GM23338 (cell line): ENCODE results near the gene PNLIPRP3. TPM values are rescaled to one million over a fixed set of nuclear protein-coding genes. Genes with fewer than 3 reads are reported as not detected.

ENCODE experiments used
- ATAC-seq: fragments of 200-7000 bp; cut with Tn5 transposase; 3 replicates; pipeline ENCODE4 v1.9.1; 2020
- DNase-seq: peaks from one replicate; pipeline ENCODE4 v3.0.0-alpha.2; 2015; ENCODE audit warnings: low spot score
- H2AFZ ChIP-seq: fragments of 200-600 bp; sonication (generic); 2 replicates; pipeline ENCODE4 v1.8.0; 2016; ENCODE audit warnings: antibody characterized with exemption, mild to moderate bottlenecking, moderate library complexity
- H3F3A ChIP-seq: fragments of 200-600 bp; sonication (generic); replicated peaks from 2 replicates; pipeline ENCODE4 v1.8.0; 2017; ENCODE audit warnings: antibody characterized with exemption, mixed run types, low read depth
- H3K27ac ChIP-seq: fragments of 200-600 bp; sonication (generic); 2 replicates; pipeline ENCODE4 v1.6.1; 2016; ENCODE audit warnings: low read depth
- H3K27me3 ChIP-seq: fragments of 200-600 bp; sonication (generic); 2 replicates; pipeline ENCODE4 v1.8.0; 2016; ENCODE audit warnings: mild to moderate bottlenecking, mixed run types, moderate library complexity; ENCODE audit not compliant: insufficient read depth
- H3K36me3 ChIP-seq: fragments of 200-600 bp; sonication (generic); 2 replicates; pipeline ENCODE4 v1.8.0; 2016; ENCODE audit warnings: mild to moderate bottlenecking; ENCODE audit not compliant: insufficient read depth
- H3K4me1 ChIP-seq: fragments of 200-600 bp; sonication (generic); 2 replicates; pipeline ENCODE4 v1.8.0; 2016; ENCODE audit warnings: mild to moderate bottlenecking, moderate library complexity; ENCODE audit not compliant: insufficient read depth
- H3K4me2 ChIP-seq: fragments of 200-600 bp; sonication (generic); 2 replicates; pipeline ENCODE4 v1.7.1; 2017; ENCODE audit warnings: mixed run types
- H3K4me3 ChIP-seq: fragments of 200-600 bp; sonication (generic); 2 replicates; pipeline ENCODE4 v1.6.1; 2016; ENCODE audit warnings: mixed run types
- H3K79me2 ChIP-seq: fragments of 200-600 bp; sonication (generic); replicated peaks from 2 replicates; pipeline ENCODE4 v1.8.0; 2017; ENCODE audit warnings: mild to moderate bottlenecking; ENCODE audit not compliant: insufficient read depth
- H3K9me2 ChIP-seq: fragments of 200-600 bp; sonication (generic); 2 replicates; pipeline ENCODE4 v1.8.0; 2017; ENCODE audit not compliant: insufficient read depth
- H4K20me1 ChIP-seq: fragments of 200-600 bp; sonication (generic); replicated peaks from 2 replicates; pipeline ENCODE4 v1.8.0; 2017; ENCODE audit warnings: mild to moderate bottlenecking; ENCODE audit not compliant: insufficient read depth
- H3K27ac Mint-ChIP-seq: 2 replicates; pipeline ENCODE4 v1.8.0; 2020; ENCODE audit warnings: inconsistent platforms, mild to moderate bottlenecking, moderate library complexity, mixed read lengths
- H3K27me3 Mint-ChIP-seq: 3 replicates; pipeline ENCODE4 v1.8.0; 2022; ENCODE audit warnings: low read depth, mild to moderate bottlenecking, moderate library complexity, mixed read lengths, inconsistent platforms; ENCODE audit not compliant: insufficient read depth, poor library complexity
- H3K36me3 Mint-ChIP-seq: 3 replicates; pipeline ENCODE4 v1.8.0; 2021; ENCODE audit warnings: low read depth, mild to moderate bottlenecking, inconsistent platforms, moderate library complexity, mixed read lengths
- H3K4me1 Mint-ChIP-seq: 3 replicates; pipeline ENCODE4 v1.8.0; 2020; ENCODE audit warnings: mild to moderate bottlenecking, inconsistent platforms, mixed read lengths
- H3K4me3 Mint-ChIP-seq: 3 replicates; pipeline ENCODE4 v1.8.0; 2021; ENCODE audit warnings: moderate library complexity, mild to moderate bottlenecking, inconsistent platforms, mixed read lengths
- H3K9me3 Mint-ChIP-seq: 3 replicates; pipeline ENCODE4 v1.8.0; 2020; ENCODE audit warnings: moderate library complexity, mild to moderate bottlenecking, inconsistent platforms, mixed read lengths
- CREB1 ChIP-seq: fragments of 250-450 bp; sonication (Bioruptor Pico); IDR thresholded peaks from 2 replicates; pipeline ENCODE4 v1.5.0; 2020; ENCODE audit warnings: low read depth, mild to moderate bottlenecking, moderate library complexity
- EZH2 ChIP-seq: fragments of 200-600 bp; sonication (generic); IDR thresholded peaks from one replicate; pipeline ENCODE4 v1.8.0; 2017; ENCODE audit warnings: antibody characterized with exemption, mild to moderate bottlenecking, low read depth; ENCODE audit not compliant: unreplicated experiment
- EZH2phosphoT487 ChIP-seq: fragments of 200-600 bp; sonication (generic); IDR thresholded peaks from one replicate; pipeline ENCODE4 v1.8.1; 2018; ENCODE audit warnings: antibody characterized with exemption; ENCODE audit not compliant: unreplicated experiment
- JUNB ChIP-seq: IDR thresholded peaks from one replicate; pipeline ENCODE4 v1.6.1; 2016; ENCODE audit warnings: antibody characterized with exemption; ENCODE audit not compliant: unreplicated experiment
- NANOG ChIP-seq: IDR thresholded peaks from 2 replicates; pipeline ENCODE4 v1.6.1; 2016; ENCODE audit warnings: antibody characterized with exemption, borderline replicate concordance
- POLR2AphosphoS5 ChIP-seq: IDR thresholded peaks from 2 replicates; pipeline ENCODE4 v1.6.1; 2016; ENCODE audit warnings: antibody characterized with exemption, low read depth
- ZNF114 ChIP-seq: fragments of 250-450 bp; sonication (Bioruptor Pico); IDR thresholded peaks from 2 replicates; pipeline ENCODE4 v1.5.0; 2020; ENCODE audit warnings: mild to moderate bottlenecking, moderate library complexity
- ZNF331 ChIP-seq: fragments of 250-450 bp; sonication (Bioruptor Pico); IDR thresholded peaks from 2 replicates; pipeline ENCODE4 v1.5.0; 2020; ENCODE audit warnings: low read depth, mild to moderate bottlenecking, moderate library complexity
- polyA plus RNA-seq: library from polyadenylated mRNA; unstranded; fragments of >200 nt; fragmentation: Nextera tagmentation; extraction: Ambion mirVana; gene quantifications from 2 replicates; pipeline ENCODE4 v1.2.1, GENCODE V29; 2016
- total RNA-seq: library from RNA; depleted of rRNA; stranded (reverse); fragments of >200 nt; shearing (Covaris generic); gene quantifications from 2 replicates; pipeline ENCODE4 v1.2.3, GENCODE V29; 2014
- TF ChIP-seq, protein P1 (sequence below): IDR thresholded peaks from 2 replicates; pipeline ENCODE4 v1.6.1; 2016; ENCODE audit warnings: antibody characterized with exemption
- TF ChIP-seq, protein P2 (sequence below): fragments of 250-450 bp; sonication (Bioruptor Pico); IDR thresholded peaks from 2 replicates; pipeline ENCODE4 v1.5.0; 2020; ENCODE audit warnings: mild to moderate bottlenecking, moderate library complexity
- TF ChIP-seq, protein P3 (sequence below): IDR thresholded peaks from one replicate; pipeline ENCODE4 v1.6.1; 2018; ENCODE audit warnings: antibody characterized with exemption; ENCODE audit not compliant: unreplicated experiment

The PNLIPRP3 gene
- total and polyA plus RNA-seq, 2 experiments from 2014 or later, result not detected

DNA sequence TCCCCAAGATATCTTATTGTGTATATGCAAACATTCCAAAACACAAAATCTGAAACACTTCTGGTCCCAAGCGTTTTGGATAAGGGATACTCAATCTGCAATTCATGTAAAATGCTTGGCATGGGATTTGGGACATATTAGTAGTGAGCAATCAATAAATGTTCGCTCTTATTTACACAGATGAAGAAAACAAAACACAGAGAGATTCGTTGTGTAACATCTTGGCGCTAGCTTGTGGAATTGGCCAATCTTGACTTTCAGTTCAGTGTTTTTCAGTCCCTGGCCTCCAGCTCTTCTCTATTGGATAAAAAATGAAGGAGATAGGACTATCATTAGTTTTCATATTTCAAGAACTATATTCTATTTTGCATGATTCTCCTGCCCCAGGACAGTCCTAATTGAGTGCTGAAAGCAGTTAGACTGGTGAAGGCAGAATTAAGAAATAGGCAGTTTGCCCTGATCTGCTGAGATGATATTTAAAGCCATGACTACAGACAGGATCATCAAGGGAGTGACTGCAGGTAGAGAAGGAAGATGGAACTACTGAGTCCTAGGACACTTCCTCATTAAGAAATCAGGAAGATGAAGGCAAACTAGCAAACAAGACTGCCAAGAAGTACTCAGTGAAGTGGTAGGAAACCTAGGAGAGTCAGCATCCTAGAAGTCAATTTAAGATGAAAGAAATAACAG is 1.8 kb downstream of the PNLIPRP3 start:
- no peak overlapping the region for H3K4me3 ChIP-seq
- Mint-ChIP-seq H3K4me3 (no peak overlapping the region), H3K9me3 (no peaks in the 10 kb centered on the region), H3K27me3 (no peaks in the 10 kb centered on the region), H3K4me1 (no peaks in the 10 kb centered on the region), H3K36me3 (no peaks in the 10 kb centered on the region), H3K27ac (no peak overlapping the region)
- 0 out of 2 replicates have a peak, but pooled peaks cover 5% of the 10 kb centered on the region for H3K9me2 ChIP-seq
- peak overlapping the region; percentile 53; the same call in 1 of the 2 replicates for H2AFZ ChIP-seq
- no peaks in the 10 kb centered on the region for H3K36me3 ChIP-seq
- no peaks in the 10 kb centered on the region for H3K4me1 ChIP-seq
- DNase-seq, result no peak
- no peak overlapping the region for H3K4me2 ChIP-seq
- no peak for TF ChIP-seq ZNF331 (CRISPR knock-in tag)
- TF ChIP-seq EZH2phosphoT487, result no peak
- no peak for TF ChIP-seq POLR2AphosphoS5
- TF ChIP-seq, protein P1, sequence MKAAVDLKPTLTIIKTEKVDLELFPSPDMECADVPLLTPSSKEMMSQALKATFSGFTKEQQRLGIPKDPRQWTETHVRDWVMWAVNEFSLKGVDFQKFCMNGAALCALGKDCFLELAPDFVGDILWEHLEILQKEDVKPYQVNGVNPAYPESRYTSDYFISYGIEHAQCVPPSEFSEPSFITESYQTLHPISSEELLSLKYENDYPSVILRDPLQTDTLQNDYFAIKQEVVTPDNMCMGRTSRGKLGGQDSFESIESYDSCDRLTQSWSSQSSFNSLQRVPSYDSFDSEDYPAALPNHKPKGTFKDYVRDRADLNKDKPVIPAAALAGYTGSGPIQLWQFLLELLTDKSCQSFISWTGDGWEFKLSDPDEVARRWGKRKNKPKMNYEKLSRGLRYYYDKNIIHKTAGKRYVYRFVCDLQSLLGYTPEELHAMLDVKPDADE, result no peak
- no peak for TF ChIP-seq JUNB
- TF ChIP-seq, protein P2, sequence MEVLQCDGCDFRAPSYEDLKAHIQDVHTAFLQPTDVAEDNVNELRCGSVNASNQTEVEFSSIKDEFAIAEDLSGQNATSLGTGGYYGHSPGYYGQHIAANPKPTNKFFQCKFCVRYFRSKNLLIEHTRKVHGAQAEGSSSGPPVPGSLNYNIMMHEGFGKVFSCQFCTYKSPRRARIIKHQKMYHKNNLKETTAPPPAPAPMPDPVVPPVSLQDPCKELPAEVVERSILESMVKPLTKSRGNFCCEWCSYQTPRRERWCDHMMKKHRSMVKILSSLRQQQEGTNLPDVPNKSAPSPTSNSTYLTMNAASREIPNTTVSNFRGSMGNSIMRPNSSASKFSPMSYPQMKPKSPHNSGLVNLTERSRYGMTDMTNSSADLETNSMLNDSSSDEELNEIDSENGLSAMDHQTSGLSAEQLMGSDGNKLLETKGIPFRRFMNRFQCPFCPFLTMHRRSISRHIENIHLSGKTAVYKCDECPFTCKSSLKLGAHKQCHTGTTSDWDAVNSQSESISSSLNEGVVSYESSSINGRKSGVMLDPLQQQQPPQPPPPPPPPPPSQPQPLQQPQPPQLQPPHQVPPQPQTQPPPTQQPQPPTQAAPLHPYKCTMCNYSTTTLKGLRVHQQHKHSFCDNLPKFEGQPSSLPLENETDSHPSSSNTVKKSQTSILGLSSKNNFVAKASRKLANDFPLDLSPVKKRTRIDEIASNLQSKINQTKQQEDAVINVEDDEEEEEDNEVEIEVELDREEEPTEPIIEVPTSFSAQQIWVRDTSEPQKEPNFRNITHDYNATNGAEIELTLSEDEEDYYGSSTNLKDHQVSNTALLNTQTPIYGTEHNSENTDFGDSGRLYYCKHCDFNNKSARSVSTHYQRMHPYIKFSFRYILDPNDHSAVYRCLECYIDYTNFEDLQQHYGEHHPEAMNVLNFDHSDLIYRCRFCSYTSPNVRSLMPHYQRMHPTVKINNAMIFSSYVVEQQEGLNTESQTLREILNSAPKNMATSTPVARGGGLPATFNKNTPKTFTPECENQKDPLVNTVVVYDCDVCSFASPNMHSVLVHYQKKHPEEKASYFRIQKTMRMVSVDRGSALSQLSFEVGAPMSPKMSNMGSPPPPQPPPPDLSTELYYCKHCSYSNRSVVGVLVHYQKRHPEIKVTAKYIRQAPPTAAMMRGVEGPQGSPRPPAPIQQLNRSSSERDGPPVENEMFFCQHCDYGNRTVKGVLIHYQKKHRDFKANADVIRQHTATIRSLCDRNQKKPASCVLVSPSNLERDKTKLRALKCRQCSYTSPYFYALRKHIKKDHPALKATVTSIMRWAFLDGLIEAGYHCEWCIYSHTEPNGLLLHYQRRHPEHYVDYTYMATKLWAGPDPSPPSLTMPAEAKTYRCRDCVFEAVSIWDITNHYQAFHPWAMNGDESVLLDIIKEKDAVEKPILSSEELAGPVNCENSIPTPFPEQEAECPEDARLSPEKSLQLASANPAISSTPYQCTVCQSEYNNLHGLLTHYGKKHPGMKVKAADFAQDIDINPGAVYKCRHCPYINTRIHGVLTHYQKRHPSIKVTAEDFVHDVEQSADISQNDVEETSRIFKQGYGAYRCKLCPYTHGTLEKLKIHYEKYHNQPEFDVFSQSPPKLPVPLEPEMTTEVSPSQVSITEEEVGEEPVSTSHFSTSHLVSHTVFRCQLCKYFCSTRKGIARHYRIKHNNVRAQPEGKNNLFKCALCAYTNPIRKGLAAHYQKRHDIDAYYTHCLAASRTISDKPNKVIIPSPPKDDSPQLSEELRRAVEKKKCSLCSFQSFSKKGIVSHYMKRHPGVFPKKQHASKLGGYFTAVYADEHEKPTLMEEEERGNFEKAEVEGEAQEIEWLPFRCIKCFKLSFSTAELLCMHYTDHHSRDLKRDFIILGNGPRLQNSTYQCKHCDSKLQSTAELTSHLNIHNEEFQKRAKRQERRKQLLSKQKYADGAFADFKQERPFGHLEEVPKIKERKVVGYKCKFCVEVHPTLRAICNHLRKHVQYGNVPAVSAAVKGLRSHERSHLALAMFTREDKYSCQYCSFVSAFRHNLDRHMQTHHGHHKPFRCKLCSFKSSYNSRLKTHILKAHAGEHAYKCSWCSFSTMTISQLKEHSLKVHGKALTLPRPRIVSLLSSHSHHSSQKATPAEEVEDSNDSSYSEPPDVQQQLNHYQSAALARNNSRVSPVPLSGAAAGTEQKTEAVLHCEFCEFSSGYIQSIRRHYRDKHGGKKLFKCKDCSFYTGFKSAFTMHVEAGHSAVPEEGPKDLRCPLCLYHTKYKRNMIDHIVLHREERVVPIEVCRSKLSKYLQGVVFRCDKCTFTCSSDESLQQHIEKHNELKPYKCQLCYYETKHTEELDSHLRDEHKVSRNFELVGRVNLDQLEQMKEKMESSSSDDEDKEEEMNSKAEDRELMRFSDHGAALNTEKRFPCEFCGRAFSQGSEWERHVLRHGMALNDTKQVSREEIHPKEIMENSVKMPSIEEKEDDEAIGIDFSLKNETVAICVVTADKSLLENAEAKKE (CRISPR knock-in tag), result no peak
- TF ChIP-seq NANOG, result no peak
- TF ChIP-seq, protein P3, sequence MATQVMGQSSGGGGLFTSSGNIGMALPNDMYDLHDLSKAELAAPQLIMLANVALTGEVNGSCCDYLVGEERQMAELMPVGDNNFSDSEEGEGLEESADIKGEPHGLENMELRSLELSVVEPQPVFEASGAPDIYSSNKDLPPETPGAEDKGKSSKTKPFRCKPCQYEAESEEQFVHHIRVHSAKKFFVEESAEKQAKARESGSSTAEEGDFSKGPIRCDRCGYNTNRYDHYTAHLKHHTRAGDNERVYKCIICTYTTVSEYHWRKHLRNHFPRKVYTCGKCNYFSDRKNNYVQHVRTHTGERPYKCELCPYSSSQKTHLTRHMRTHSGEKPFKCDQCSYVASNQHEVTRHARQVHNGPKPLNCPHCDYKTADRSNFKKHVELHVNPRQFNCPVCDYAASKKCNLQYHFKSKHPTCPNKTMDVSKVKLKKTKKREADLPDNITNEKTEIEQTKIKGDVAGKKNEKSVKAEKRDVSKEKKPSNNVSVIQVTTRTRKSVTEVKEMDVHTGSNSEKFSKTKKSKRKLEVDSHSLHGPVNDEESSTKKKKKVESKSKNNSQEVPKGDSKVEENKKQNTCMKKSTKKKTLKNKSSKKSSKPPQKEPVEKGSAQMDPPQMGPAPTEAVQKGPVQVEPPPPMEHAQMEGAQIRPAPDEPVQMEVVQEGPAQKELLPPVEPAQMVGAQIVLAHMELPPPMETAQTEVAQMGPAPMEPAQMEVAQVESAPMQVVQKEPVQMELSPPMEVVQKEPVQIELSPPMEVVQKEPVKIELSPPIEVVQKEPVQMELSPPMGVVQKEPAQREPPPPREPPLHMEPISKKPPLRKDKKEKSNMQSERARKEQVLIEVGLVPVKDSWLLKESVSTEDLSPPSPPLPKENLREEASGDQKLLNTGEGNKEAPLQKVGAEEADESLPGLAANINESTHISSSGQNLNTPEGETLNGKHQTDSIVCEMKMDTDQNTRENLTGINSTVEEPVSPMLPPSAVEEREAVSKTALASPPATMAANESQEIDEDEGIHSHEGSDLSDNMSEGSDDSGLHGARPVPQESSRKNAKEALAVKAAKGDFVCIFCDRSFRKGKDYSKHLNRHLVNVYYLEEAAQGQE, result no peak
- TF ChIP-seq EZH2, result no peak
- TF ChIP-seq CREB1 (CRISPR knock-in tag), result no peak
- no peak for TF ChIP-seq ZNF114 (CRISPR knock-in tag)
- ATAC-seq, result no peak
- no peaks in the 10 kb centered on the region for H4K20me1 ChIP-seq
- H3K79me2 ChIP-seq, result no peaks in the 10 kb centered on the region
- no peak overlapping the region for H3K27ac ChIP-seq
- H3K27me3 ChIP-seq, result no peaks in the 10 kb centered on the region
- H3F3A ChIP-seq, result no peaks in the 10 kb centered on the region
